Forelimb muscle (tissue), 1 donor: Measurements from ENCODE around the gene TRIM36. TPM values are rescaled to one million over a fixed set of nuclear protein-coding genes. Genes with fewer than 3 reads are reported as not detected.

Source experiments
- DNase-seq: peaks from one replicate; pipeline ENCODE4 v3.0.0-alpha.2; 2013; ENCODE audit warnings: low read depth
- polyA plus RNA-seq: library from polyadenylated mRNA; unstranded; fragments of 120-200 nt; gene quantifications from one replicate; pipeline ENCODE4 v1.2.1, GENCODE V29; 2013; ENCODE audit not compliant: insufficient read length

Gene TRIM36
- 2.5 TPM for polyA plus RNA-seq

- peak; percentile 29 for DNase-seq
Observed at GRCh38 chr5:115169487-115170133, at the start of gene TRIM36. TSS of gene TRIM36 (minus strand) at chr5:115169908. CDS start at chr5:115169634, 274 bp downstream.

GRCh38 chr5:115214541-115214940 lies 44.8 kb upstream of the TRIM36 start:
- no peak for DNase-seq

GRCh38 chr5:115209279-115209678 lies 39.6 kb upstream of the TRIM36 start:
- peak; percentile 22 for DNase-seq

GRCh38 chr5:115202952-115203351 lies 33.2 kb upstream of the TRIM36 start:
- no peak for DNase-seq

- DNase-seq = no peak
Observed at GRCh38 chr5:115196161-115196560, 26.5 kb upstream of the TRIM36 start.

DNA sequence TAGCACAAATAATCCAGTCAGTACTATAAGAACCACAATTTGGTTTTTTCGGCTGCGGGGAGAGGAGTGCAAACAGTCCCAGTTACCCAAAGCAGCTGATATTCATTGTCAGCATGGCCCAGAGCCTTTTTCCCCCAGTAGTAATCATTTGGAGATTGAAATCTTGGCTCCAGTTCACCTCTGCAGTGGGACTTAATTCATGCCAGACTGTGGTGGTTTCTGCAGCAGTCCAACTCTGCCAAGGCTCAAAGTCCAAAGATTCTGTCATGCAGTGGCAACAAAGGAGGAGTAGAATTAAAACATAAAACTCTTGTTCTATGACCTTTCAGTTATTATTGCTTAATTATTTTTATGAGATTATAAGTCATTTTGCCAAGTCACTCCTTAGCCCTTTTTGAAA lies 25.0 kb upstream of the TRIM36 start:
- no peak for DNase-seq

- DNase-seq = no peak
Observed at GRCh38 chr5:115193295-115193694, 23.6 kb upstream of the TRIM36 start.

DNA sequence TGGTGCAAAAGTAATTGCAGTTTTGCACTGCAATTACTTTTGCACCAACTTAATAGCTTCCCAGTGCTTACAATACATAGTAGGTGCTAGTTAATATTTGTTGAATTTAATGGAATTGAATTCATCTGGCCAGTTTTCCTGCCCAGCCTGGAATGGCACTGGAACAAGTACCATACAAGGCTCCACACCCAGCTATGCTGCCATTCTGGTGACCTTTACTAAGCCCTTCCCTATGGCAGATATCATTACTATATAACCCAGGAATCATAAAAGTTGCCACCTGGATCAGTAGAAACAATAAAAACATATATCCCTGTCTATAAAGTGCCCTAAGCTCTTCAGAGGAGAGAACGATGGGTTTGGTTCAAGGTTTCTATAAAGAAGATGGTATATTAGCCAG lies 22.4 kb upstream of the TRIM36 start:
- no peak for DNase-seq

DNA sequence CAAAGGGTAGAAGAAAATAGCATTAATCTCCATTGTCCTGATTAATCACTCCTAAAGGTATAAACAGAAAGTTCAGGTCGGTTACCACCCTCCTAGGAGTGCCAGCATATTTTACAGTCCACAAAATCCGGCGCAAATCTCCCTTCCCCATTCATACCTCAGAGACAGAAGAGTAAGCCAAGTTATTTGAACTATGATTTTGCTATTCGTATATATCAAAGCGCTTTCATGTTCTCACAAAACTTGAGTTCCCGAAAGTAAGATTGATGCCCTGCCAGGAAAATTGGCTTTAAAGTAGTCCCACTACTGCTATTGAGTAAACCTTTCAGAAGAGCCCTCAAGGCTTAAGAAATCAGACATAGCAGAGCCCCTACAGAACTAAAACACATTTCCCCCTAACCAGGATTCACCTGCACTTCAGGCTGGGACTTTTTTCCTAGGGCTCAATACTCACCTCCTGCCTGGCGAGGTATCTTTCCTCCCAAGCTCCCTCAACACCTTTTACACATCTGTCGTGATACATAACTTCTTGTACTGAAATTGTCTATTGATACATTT lies 21.8 kb upstream of the TRIM36 start:
- no peak for DNase-seq

DNA sequence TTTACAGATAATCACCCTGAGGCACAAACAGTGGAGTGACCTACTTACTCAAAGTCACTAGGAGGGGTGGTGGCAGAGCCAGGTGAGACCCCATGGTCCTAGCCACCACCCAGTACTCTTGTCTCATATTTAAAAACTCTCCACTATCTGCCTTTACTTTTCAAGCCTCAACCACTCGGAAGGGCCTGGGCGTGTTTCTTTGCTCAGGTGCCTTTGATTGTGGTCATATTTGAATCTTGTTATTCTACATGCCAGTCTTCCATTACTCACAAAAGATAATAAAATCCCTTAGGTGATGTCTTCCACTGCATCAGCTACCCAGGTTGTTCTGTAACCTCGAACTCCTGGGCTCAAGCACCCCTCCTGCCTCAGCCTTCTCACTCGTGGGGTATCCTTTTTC lies 20.7 kb upstream of the TRIM36 start:
- no peak for DNase-seq

DNA sequence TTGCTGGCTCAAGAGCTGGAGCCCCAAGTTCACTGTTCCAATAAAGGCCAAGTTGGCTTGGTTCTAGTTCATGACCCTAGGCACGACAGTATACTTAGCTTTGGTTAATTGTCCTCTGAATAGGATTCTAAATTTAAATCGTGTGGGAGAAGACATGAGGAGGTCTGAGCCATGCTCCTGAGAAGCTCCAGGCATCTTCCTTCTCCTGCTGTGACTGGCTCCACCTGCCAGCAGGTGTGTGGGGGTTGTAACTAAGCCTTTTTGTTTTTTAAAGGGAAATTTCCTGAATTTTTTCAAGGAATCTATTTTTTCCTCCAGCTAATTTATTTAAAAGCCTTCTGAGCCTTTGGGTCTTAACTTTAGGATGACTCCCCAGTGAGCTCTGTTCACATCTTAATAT lies 20.2 kb upstream of the TRIM36 start:
- no peak for DNase-seq

- DNase-seq = no peak
Observed at GRCh38 chr5:115186794-115187193, 17.1 kb upstream of the TRIM36 start.

GRCh38 chr5:115184770-115185169 lies 15.1 kb upstream of the TRIM36 start:
- no peak for DNase-seq

DNA sequence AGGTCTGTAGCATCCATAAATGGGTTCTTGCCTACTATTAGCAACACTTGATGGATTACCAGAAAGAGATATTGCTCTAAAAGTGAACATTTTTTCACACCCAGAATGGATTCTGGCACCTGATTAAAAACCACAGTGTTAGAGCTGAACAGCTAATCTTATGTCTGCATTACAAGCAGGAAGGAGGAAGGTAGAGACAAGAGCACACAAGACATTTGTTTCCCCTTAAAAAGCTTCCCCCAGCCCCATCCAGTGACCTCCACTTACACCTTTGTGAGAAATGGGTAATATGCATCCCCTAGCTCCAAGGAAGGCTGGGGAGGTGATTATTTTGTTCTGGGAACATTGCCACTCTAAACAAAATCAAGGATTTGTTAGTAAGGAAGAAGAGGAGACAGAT lies 12.0 kb upstream of the TRIM36 start:
- DNase-seq = no peak

- no peak for DNase-seq
Observed at GRCh38 chr5:115180165-115180709, 10.5 kb upstream of the TRIM36 start.

- no peak for DNase-seq
Observed at GRCh38 chr5:115179394-115180164, 9.9 kb upstream of the TRIM36 start.

- no peak for DNase-seq
Observed at GRCh38 chr5:115179030-115179393, 9.3 kb upstream of the TRIM36 start.

- no peak for DNase-seq
Observed at GRCh38 chr5:115170929-115171510, 1.3 kb upstream of the TRIM36 start.

- DNase-seq = no peak
Observed at GRCh38 chr5:115170134-115170928, 623 bp upstream of the TRIM36 start.

GRCh38 chr5:115168829-115169486 lies 750 bp downstream of the TRIM36 start:
- DNase-seq = no peak
